A673 (cell line): ENCODE results near the gene ZNF813.

Experiments
- EZH2 ChIP-seq: fragments of 200-600 bp; sonication (generic); IDR thresholded peaks from 2 replicates; pipeline ENCODE4 v1.6.1; 2017; ENCODE audit warnings: borderline replicate concordance, low read depth, mild to moderate bottlenecking, mixed read lengths, antibody characterized with exemption, low read length; ENCODE audit not compliant: poor library complexity, severe bottlenecking
- TF ChIP-seq, protein P1 (sequence below): fragments of 300-800, 200-600 bp; sonication (generic); conservative IDR thresholded peaks from 2 replicates; pipeline ENCODE4 v1.5.1; 2017; ENCODE audit warnings: low read depth, mild to moderate bottlenecking, antibody characterized with exemption, low read length, moderate library complexity, mixed read lengths

DNA sequence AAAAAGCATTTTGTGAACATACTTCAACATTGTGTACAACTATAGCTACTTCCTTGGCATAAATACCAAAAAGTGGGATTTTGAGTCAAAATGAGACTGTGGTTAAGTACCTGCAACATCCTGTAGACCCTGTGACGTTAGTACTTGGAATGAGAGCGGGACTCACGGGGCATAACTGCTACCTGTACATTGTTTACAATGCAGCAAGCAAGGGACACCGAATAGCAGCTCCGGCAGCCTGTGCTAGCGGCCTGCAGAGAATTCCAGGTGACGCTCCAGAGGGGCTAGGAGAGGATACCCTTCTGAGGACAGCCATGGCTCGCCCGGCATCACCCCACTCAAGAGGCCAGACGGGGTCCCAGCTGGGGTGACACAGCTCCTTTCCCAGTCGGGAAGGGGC, 69.6 kb downstream of the ZNF813 start:
- TF ChIP-seq, protein P1, sequence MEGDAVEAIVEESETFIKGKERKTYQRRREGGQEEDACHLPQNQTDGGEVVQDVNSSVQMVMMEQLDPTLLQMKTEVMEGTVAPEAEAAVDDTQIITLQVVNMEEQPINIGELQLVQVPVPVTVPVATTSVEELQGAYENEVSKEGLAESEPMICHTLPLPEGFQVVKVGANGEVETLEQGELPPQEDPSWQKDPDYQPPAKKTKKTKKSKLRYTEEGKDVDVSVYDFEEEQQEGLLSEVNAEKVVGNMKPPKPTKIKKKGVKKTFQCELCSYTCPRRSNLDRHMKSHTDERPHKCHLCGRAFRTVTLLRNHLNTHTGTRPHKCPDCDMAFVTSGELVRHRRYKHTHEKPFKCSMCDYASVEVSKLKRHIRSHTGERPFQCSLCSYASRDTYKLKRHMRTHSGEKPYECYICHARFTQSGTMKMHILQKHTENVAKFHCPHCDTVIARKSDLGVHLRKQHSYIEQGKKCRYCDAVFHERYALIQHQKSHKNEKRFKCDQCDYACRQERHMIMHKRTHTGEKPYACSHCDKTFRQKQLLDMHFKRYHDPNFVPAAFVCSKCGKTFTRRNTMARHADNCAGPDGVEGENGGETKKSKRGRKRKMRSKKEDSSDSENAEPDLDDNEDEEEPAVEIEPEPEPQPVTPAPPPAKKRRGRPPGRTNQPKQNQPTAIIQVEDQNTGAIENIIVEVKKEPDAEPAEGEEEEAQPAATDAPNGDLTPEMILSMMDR: no peak
- TF ChIP-seq EZH2: no peak
